Activated naive CD8-positive, alpha-beta T cell treated with anti-CD3 and anti-CD28 coated beads, Interleukin-2, amount 50 U/mL, for 24 hours (primary cell): ENCODE measurements around the gene SNN.

Source experiments
- ATAC-seq: fragments of 150-1000 bp; cut with Tn5 transposase; one replicate; pipeline ENCODE4 v1.10.0; 2021
- DNase-seq: peaks from one replicate; pipeline ENCODE4 v3.0.0; 2021
- H3K27ac Mint-ChIP-seq: one replicate; pipeline ENCODE4 v1.8.0; 2021; ENCODE audit warnings: mild to moderate bottlenecking, mixed read lengths
- H3K27me3 Mint-ChIP-seq: one replicate; pipeline ENCODE4 v1.8.0; 2021; ENCODE audit warnings: mixed read lengths
- H3K36me3 Mint-ChIP-seq: one replicate; pipeline ENCODE4 v1.8.0; 2021; ENCODE audit warnings: low read depth, mixed read lengths
- H3K4me1 Mint-ChIP-seq: one replicate; pipeline ENCODE4 v1.8.0; 2021; ENCODE audit warnings: mixed read lengths
- H3K4me3 Mint-ChIP-seq: one replicate; pipeline ENCODE4 v1.8.0; 2021; ENCODE audit warnings: mild to moderate bottlenecking, moderate library complexity, mixed read lengths
- H3K9me3 Mint-ChIP-seq: one replicate; pipeline ENCODE4 v1.8.0; 2021; ENCODE audit warnings: mixed read lengths

Gene SNN

DNA sequence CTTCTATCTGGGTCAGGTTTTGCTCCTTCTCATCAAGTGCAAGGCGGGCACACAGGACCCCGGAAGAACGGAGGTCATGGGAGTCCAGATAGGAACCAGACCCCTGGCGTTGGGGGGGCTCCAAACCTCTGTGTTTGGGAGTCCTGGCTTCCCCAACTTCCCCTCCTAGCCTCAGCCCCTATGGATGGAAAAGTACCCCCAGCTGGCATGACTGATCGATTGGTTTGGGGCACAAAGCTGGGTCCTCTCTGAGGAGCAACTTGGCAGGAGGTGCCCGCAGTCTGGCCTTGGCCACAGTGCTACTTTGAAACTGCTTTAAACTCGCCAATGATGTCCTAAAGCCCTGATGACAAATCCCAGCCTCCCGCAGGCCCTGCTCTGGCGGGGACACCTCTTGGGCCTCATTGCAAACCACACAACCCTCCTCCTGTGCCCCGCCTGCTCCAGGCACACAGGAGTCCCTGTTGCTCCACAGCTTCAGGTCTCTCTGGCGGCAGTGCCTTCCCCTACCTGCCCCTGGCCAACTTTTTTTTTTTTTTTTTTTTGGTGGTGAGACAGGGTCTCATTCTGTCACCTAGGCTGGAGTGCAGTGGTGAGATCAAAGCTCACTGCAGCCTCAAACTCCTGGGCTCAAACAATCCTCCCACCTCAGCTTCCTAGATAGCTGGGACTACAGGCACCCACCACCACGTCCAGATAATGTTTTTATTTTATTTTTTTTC, 38.0 kb upstream of the SNN start:
- H3K27me3 Mint-ChIP-seq: no peaks in the 10 kb centered on the region
- H3K9me3 Mint-ChIP-seq: no peaks in the 10 kb centered on the region
- no peak for ATAC-seq
- H3K36me3 Mint-ChIP-seq: no peaks in the 10 kb centered on the region
- DNase-seq: no peak
- no peak overlapping the region for H3K4me3 Mint-ChIP-seq
- no peak overlapping the region for H3K27ac Mint-ChIP-seq
- H3K4me1 Mint-ChIP-seq: peaks cover 41% of the 10 kb centered on the region

DNA sequence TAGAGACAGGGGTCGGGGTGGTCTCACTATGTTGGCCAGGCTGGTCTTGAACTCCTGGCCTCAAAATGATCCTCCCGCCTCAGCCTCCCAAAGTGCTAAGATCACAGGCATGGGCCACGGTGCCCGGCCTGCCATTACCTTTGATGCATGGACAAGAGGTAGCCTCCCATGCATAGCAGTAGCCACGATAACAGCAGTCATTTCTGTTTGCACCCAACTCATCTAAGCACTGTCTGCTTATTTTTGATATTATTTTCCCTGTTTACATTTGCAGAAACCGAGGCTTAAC, 37.5 kb upstream of the SNN start:
- ATAC-seq (no peak), DNase-seq (no peak)
- H3K27ac Mint-ChIP-seq: no peak overlapping the region
- no peaks in the 10 kb centered on the region for H3K36me3 Mint-ChIP-seq
- peaks cover 36% of the 10 kb centered on the region for H3K4me1 Mint-ChIP-seq
- H3K4me3 Mint-ChIP-seq: no peak overlapping the region
- no peaks in the 10 kb centered on the region for H3K9me3 Mint-ChIP-seq
- H3K27me3 Mint-ChIP-seq: no peaks in the 10 kb centered on the region

DNA sequence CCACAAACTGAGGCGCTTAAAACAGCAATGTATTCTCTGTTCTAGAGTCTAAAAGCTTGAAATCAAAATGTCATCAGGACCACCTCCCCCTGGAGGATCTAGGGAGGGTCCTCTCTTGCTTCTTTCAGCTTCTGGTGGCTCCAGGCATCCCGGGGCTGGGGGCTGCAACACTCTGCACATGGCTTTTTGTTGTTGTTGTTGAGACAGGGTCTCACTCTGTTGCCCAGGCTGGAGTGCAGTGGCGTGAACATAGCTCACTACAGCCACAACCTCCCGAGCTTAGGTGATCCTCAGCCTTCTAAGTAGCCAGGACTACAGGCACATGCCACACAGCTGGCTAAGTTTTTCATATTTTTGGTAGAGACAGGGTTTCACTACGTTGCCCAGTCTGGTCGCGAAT, 37.0 kb upstream of the SNN start:
- ATAC-seq: no peak
- Mint-ChIP-seq H3K4me1 (peaks cover 38% of the 10 kb centered on the region), H3K27ac (no peak overlapping the region), H3K9me3 (no peaks in the 10 kb centered on the region), H3K4me3 (no peak overlapping the region), H3K36me3 (no peaks in the 10 kb centered on the region), H3K27me3 (no peaks in the 10 kb centered on the region)
- no peak for DNase-seq

DNA sequence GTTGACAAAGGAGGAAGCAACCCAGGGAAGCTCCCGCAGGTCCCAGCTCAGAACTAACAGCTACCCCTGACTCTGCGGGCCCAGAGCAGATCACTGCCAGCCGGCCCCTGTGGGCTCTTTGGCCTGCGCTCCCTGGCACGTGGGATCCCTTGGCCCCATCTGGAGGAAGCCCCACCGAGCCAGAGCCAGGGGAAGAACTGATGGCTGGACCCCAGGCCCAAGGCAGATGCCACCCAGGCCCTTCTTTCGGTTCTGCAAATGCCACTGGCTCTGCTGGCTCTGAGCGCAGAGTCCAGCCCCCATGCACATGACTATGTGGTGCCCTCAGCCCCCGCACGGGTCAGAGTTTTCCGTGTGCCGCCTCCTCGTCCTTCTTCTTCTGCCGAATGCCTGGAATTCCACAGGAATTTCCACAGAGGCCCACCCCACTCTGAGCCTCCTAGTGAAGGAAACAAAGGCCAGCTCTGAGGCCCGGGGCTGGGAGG, 35.8 kb upstream of the SNN start:
- H3K36me3 Mint-ChIP-seq: no peaks in the 10 kb centered on the region
- no peak overlapping the region for H3K27ac Mint-ChIP-seq
- ATAC-seq (no peak), DNase-seq (no peak)
- H3K27me3 Mint-ChIP-seq: no peaks in the 10 kb centered on the region
- peaks cover 33% of the 10 kb centered on the region for H3K4me1 Mint-ChIP-seq
- H3K4me3 Mint-ChIP-seq: no peak overlapping the region
- no peaks in the 10 kb centered on the region for H3K9me3 Mint-ChIP-seq

DNA sequence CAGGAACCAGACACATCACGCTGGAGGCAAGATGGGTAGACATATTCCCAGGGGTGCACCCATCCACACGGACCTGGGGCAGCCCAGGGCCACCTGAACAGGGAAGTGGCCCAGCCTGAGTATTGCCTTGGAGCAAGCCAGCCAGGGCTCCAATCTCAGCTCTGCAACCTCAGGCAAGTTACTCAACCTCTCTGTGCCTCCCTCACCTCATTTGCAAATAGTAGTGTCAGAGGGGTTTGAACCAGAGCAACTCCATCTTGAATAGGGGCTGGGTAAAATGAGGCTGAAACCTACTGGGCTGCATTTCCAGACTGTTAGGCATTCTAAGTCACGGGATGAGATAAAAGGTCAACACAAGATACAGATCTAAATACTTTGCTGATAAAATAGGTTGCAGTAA, 35.1 kb upstream of the SNN start:
- Mint-ChIP-seq H3K4me1 (peaks cover 29% of the 10 kb centered on the region), H3K27ac (no peak overlapping the region), H3K36me3 (no peaks in the 10 kb centered on the region), H3K4me3 (no peak overlapping the region), H3K27me3 (no peaks in the 10 kb centered on the region), H3K9me3 (no peaks in the 10 kb centered on the region)
- DNase-seq (no peak), ATAC-seq (no peak)

DNA sequence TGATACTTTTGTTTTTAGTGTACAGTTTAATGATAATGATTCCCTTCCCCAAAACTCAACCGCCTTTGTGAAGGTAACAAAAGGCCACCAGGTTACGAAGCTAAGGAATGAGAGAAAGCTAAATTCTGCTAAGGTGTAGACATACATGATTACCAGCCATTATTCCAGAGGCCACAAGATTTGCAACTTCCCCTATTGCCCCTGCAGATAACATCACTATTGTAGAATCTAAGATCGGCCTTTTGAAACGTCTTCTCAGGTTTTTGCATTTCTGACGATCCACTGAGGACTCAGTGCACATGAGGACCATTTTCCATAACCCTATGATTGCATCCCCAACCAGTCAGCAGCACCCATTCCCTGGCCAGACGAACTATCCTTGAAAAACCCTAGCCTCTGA, 33.9 kb upstream of the SNN start:
- H3K27me3 Mint-ChIP-seq: no peaks in the 10 kb centered on the region
- ATAC-seq (no peak), DNase-seq (no peak)
- no peak overlapping the region for H3K27ac Mint-ChIP-seq
- no peaks in the 10 kb centered on the region for H3K36me3 Mint-ChIP-seq
- H3K4me1 Mint-ChIP-seq: peaks cover 18% of the 10 kb centered on the region
- H3K9me3 Mint-ChIP-seq: no peaks in the 10 kb centered on the region
- no peak overlapping the region for H3K4me3 Mint-ChIP-seq

DNA sequence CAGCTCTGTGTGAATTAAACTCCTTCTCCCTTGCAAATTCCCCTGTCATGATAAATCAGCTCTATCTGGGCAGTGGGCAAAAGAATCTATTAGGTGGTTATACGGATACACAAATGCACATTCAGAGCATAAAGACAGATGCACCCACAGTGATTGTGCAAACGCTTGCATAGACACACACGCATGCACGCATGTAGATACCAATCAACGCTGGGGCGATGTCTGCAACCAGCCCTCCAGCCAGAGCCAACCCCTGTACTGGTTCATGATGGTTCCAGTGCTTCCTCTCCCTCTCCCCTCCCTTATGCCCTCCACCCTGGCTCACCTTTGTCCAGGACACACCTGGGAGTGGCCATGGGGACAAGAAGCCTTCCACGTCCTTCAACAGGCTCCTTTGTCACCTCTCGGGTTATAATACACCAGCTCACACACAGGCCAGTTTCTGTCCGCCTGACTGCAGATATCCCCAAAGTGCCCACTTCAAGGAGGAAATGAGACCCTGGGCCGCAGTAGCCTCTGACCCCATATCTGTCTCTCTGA, 33.1 kb upstream of the SNN start:
- no peaks in the 10 kb centered on the region for H3K36me3 Mint-ChIP-seq
- H3K4me1 Mint-ChIP-seq: peaks cover 10% of the 10 kb centered on the region
- DNase-seq: no peak
- no peak overlapping the region for H3K27ac Mint-ChIP-seq
- H3K9me3 Mint-ChIP-seq: no peaks in the 10 kb centered on the region
- no peak for ATAC-seq
- H3K27me3 Mint-ChIP-seq: no peaks in the 10 kb centered on the region
- H3K4me3 Mint-ChIP-seq: no peak overlapping the region

DNA sequence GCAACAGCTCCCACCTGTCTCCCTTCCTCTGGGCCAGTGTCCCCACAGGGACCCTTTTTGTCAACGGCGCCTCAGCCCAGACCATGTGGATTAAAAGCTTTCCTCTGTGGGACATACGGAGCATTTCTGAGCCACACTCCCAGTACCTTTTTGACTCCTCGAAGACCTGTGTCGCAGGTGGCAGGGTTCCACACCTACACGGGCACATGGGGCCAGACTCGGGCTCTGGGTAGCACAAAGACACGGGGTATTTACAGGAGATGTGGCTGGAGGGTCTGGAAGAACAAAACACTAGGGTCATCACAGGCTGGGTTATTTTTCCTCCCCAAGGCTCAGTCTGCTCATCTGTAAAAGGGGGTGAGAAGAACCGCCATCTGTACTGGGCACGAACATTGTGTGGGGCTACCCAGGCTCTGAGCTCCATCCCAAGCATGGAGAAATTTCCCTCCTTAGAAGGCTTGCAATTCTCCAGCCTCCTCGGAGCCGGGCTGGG, 32.5 kb upstream of the SNN start:
- no peak overlapping the region for H3K4me3 Mint-ChIP-seq
- no peak for ATAC-seq
- no peaks in the 10 kb centered on the region for H3K27me3 Mint-ChIP-seq
- DNase-seq: no peak
- H3K9me3 Mint-ChIP-seq: no peaks in the 10 kb centered on the region
- H3K27ac Mint-ChIP-seq: no peak overlapping the region
- H3K36me3 Mint-ChIP-seq: no peaks in the 10 kb centered on the region
- H3K4me1 Mint-ChIP-seq: peaks cover 11% of the 10 kb centered on the region

DNA sequence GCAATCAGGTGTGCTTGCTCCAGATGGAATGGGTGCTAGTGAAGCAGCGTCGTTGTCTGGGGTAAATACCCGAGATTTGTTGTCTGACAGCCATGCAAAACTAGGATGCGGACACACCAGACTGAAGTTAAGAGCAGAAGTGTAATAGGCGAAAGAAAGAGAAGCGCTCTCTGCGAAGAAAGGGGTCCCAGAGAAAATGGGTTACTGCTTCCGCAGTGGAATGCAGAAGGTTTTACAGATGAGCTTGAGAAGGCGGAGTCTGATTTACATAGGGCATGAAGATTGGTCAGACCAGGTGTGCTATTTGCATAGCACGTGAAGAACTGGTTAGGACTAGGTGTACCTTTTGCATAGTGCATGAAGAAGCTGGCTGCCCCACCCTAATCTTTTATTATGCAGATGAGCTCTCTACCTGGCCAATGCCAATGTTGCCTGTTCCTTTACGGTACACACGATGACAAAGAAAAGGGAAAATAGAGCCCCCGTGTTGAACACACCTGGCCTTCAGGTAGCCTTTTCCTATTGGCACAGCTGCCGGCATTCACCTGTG, 32.0 kb upstream of the SNN start:
- Mint-ChIP-seq H3K36me3 (no peaks in the 10 kb centered on the region), H3K4me3 (no peak overlapping the region), H3K27ac (no peak overlapping the region), H3K9me3 (no peaks in the 10 kb centered on the region), H3K4me1 (peaks cover 13% of the 10 kb centered on the region), H3K27me3 (no peaks in the 10 kb centered on the region)
- no peak for DNase-seq
- ATAC-seq: no peak

DNA sequence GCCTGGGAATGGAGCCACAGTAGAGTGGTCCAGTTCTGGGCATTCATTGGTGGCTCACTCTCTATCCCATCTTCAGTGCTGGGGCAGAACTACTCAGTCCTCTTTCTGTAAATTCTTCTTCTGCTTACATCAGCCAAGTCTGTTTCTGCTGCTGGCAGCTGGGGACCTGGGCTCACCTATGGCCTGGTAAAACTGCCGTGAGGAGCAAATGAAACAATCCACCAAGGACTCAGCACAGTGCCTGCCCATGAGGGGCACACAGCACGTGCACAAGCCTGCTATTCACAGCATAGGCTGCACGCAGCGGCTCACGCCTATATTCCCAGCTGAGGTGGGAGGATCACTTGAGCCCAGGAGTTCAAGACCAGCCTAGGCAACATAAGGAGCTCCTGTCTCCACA, 30.9 kb upstream of the SNN start:
- ATAC-seq (no peak), DNase-seq (no peak)
- H3K36me3 Mint-ChIP-seq: no peaks in the 10 kb centered on the region
- H3K4me3 Mint-ChIP-seq: no peak overlapping the region
- H3K27ac Mint-ChIP-seq: no peak overlapping the region
- H3K4me1 Mint-ChIP-seq: peaks cover 15% of the 10 kb centered on the region
- H3K27me3 Mint-ChIP-seq: no peaks in the 10 kb centered on the region
- no peaks in the 10 kb centered on the region for H3K9me3 Mint-ChIP-seq

DNA sequence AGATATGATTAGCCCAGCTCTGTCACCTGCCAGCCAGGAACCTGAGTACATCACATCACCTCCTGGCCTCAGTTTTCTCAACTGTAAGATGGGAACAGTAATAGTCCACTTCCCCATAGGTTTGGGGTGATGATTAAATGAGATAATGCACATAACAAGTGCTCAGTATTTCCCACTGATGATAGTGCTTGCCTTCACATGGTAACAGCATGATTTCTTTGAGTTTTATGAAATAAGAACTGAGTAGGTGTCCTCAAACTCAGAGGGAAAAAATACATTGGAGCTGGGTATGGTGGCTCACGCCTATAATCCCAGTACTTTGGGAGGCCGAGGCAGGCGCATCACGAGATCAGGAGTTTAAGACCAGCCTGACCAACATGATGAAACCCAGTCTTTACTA, 30.1 kb upstream of the SNN start:
- H3K4me1 Mint-ChIP-seq: peaks cover 15% of the 10 kb centered on the region
- ATAC-seq: no peak

DNA sequence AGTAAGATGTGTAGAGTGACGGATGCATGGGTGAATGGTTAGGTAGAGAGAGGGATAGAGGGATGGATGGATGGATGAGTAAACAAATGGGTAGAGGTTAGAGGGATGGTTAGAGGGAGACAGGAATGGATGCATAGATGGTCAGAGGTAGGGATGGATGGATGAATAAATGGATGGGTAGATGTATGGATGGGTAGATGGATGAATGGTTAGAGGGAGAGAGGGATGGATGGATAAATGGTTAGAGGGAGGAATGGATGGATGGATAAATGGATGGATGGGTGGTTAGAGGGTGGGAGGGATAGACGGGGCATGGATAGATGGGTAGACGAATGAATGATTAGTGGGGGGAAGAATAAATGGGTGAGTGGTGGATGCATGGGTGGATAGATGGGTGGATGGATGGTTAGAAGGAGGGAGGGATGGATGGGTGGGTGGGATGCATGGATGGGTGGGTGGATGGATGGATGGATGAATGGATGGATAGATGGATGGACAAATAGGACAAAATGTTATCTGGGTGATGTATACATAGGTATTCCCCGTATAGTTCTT, 29.2 kb upstream of the SNN start:
- Mint-ChIP-seq H3K36me3 (no peaks in the 10 kb centered on the region), H3K4me1 (peaks cover 15% of the 10 kb centered on the region), H3K27ac (no peak overlapping the region), H3K4me3 (no peak overlapping the region), H3K27me3 (no peaks in the 10 kb centered on the region), H3K9me3 (no peaks in the 10 kb centered on the region)
- DNase-seq: no peak
- no peak for ATAC-seq

More for the DNA sequence above, 30.1 kb upstream of the SNN start:
- Mint-ChIP-seq H3K27me3 (no peaks in the 10 kb centered on the region), H3K4me3 (no peak overlapping the region), H3K27ac (no peak overlapping the region), H3K9me3 (no peaks in the 10 kb centered on the region), H3K36me3 (no peaks in the 10 kb centered on the region)
- no peak for DNase-seq

DNA sequence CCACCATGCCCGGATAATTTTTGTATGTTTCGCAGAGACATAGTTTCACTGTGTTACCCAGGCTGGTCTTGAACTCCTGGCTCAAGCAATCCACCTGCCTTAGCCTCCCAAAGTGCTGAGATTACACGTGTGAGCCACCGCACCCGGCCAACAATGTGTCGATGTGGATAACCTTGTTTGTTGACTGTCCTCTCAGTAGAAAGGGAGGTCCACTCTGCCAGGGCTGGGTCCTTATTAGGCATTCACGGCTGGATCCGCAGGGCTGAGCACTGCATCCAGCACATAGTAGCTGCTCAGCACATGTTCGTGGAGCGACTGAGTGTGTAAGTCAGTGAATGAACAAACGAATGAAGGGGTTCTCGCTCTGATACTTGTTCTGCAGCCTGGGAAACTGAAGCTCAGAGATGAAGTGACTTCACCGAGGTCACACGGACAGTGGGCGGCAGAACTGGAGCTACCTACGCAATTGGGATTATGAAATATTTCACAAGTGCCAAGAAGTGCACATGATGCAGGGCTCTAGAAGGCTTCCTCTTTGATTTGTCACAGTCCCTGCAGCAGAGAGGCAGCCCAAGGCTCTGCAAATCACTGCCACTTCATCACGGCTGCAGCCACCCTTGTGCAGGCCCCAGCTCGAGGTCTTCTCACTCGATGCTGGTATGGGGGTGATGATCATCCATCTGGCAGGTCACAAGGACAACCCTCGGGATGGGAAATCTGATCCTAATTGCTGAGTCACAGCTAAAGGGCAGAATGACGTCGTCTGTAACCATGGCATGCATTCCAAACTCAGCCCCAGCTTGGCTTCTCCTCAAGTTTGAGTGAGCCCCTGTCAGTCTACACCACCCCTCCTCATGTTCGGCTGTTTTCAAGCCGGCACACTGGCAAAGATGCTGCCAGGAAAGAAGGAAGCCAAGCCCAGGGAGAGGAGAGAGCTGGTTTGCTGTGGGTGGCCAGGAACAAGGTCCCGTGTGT, 28.0 kb upstream of the SNN start:
- no peaks in the 10 kb centered on the region for H3K27me3 Mint-ChIP-seq
- ATAC-seq (no peak), DNase-seq (no peak)
- H3K27ac Mint-ChIP-seq: no peak overlapping the region
- H3K4me1 Mint-ChIP-seq: peaks cover 10% of the 10 kb centered on the region
- no peak overlapping the region for H3K4me3 Mint-ChIP-seq
- no peaks in the 10 kb centered on the region for H3K9me3 Mint-ChIP-seq
- H3K36me3 Mint-ChIP-seq: no peaks in the 10 kb centered on the region

DNA sequence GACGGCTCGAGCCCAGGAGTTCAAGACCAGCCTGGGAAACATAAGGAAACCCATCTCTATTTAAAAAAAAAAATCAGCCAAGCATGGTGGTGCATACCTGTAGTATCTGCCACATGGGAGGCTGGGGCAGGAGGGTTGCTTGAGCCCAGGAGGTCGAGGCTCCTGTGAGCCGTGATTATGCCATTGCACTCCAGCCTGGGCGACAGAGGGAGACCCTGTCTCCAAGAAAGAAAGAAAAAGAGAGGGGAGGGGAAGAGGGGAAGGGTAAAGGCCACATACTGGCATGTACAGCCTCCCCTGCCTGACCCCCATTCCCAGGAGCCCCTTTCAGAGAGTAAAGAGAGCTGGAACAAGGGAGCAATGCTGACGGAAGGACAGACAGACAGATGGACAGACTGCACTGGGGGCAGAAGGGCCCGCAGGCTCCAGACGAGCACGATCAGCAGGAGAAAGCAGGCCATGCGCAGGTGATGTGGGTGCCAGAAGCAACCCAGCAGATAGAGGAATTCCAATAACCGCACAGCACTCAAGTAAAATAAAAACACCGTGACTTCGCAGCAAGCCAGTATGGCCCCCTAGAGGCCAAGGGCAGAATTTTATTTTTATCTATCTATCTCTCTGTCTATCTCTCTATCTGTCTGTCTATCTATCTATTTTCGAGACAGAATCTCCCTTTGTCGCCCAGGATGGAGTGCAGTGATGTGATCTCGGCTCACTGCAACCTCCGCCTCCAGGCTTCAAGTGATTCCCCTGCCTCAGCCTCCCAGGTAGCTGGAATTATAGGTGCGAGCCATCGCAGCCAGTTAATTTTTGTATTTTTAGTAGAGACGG, 27.1 kb upstream of the SNN start:
- H3K36me3 Mint-ChIP-seq: no peaks in the 10 kb centered on the region
- no peak overlapping the region for H3K4me3 Mint-ChIP-seq
- H3K4me1 Mint-ChIP-seq: peaks cover 8% of the 10 kb centered on the region
- peak; percentile 24 for ATAC-seq
- H3K27ac Mint-ChIP-seq: no peak overlapping the region
- DNase-seq: no peak
- H3K9me3 Mint-ChIP-seq: no peaks in the 10 kb centered on the region
- no peaks in the 10 kb centered on the region for H3K27me3 Mint-ChIP-seq
